Stimulated activated CD4-positive, alpha-beta T cell treated with anti-CD3 and anti-CD28 coated beads, TNF-alpha, amount 100 ng/mL, for 48 hours (primary cell): Measurements from ENCODE around the gene RBM19.
"Not testable (repeated sequence)": the region's sequence is repeated elsewhere in the genome, so short reads cannot be mapped to it uniquely, and the experiment has no call there.

Experiments used
- DNase-seq, 3 donors: peaks; one replicate each; pipeline ENCODE4 v3.0.0-alpha.2; 2020; ENCODE audit warnings: low read depth in 3 of 3

RBM19 gene

DNA sequence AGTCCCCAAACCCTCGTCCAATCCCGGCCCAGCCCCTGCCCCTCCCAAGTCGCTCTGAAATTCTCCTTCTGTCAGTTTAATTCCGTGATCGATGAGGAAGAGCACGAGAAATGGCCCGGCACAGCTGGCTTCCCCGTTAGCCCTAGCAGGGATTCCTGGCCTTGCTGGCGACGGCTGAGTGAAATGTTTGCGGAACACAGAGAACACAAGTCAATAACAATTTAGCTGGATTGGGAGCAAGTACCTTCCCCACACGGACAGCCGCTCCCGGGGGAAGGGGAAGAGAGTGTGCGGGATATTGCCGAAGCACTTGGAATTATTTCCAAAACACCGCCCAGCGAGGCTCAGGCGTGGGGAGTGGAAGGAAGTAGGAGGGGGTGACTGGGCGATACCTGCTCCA, 134.6 kb downstream of the RBM19 start:
- no peak for DNase-seq

DNA sequence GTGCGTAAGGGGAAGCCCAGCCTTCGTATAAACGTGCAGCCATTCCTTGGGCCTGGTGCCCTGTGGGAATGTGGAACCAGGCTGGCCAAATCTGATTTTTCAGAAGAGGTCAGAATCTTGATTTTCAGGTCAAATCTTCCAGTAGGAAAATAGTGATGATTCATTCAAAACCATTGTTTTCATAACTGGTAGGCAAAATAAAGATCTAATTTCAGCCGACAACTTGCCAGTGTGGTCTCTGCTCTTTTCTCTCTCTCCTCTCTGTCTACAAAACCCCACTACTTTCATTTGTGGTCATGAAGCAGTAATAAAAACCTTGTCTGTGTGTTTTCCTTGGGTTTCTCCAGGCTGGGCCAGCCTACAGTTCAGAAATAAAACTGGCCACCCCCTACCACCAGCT, 135.1 kb downstream of the RBM19 start:
- DNase-seq, result no peak

DNA sequence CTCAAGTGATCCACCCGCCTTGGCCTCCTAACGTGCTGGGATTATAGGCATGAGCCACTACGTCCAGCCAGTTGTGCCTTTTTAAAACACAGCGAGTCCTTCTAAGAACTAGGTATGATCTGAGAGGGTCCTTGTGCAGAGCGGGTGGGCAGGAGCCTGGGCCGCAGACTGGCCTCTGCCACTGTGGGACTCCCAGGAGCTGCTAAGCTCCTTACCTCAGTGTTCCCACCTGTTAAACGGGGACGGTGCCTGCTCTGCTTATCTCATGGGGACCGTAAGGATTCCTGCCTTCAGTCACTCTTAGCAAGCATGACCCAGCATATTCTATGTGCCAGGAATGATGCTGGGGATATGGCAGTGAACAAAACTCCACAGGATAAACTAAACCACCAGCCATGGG, 136.9 kb downstream of the RBM19 start:
- no peak for DNase-seq

DNA sequence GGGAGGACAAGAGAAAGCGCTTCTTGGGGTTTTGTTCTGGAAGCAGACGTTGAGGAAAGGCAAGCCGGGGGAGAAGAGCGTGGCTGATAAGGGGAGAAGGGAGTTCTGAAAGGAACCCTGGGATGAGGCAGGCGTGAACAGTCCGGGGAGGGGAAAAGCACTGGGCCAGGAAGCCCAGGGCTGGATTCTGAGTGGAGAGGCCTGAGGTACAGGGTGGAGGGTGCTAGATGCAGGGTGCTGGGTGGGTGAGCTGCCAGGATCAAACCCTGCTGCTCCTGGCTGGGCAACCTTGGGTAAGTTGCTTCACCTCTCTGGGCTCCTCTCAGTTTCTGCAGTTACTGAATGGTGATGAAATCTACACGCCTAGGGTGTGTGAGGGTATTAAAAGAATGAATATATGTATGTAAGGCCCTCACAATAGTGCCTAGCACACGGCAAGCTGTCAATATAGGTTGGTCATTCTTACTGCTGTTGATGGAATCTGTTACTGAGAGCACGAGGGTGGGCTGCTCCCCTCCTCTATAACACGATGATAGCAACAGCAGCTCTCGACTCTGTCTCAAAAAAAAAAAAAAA, 138.5 kb downstream of the RBM19 start:
- DNase-seq, result no peak

DNA sequence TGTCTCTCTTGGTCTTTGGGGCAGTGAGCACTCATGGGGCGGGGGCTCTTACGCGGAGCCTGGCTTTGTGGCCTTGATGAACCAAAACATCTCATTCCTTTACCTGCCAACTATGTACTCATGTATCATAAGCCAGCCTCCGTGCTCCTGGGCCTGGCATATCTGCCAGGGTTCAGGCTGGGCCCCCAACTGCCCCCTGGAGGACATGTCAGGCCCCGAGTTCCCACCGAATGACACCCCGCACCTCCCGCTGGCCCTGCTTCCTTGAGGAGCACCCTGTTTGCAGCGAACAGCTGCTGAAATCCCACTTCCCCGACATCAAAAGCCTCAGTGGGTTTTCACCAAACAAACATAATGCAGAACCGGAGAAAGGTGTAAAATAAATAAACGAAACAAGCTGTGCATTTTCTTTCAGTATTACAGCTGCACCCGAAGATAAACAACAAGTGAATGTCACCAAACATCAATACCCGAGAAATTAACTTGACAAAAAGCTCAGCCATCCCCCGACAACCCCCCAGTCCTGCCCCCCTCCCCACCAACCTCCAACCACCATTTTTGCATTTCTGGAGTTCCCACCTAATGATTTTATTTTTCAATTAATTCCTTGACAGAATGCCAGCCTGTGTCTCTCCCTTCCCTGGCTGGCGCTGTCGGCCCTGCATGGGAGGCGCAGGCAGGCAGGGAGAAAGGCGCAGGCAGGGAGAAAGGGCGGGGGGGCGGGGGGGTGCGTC, 139.2 kb downstream of the RBM19 start:
- DNase-seq, result no peak

DNA sequence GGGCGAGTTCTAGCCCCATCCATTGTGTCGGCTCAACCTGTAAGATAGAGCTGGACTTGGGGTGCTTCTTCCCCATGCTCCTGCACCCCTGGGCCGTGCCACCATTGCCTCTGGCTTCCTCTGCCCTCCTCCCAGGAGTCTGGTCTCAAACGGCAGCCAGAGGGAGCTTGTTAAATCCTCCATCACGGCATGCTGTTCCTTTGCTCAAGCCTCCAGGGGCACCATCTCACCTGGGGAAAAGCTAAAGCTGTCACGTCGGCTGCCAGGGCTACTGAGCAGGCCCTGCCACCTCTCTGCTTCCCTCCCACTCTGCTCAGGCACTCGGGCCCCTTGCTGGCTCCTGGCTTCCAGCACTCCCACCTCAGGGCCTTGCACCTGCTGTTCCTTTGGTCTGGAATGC, 140.4 kb downstream of the RBM19 start:
- no peak for DNase-seq

DNA sequence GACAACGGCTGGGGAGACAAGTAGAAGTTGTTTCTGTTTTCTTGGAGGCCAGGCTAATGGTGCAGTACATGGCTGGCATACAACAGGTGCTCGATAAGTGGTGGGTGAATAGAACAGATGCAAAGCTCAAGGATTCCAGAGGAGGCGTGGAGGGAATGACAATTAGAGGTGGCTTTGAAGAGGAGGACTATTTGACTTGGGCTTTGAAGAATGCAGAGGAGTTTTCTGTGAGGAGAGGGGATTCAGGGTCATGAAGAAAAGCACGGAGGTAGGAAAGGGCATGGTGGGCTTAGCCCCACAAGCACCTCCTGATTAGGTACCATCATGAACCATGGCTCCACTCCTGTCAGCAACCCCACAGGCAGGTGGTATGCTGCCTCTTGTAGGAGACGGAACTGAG, 142.3 kb downstream of the RBM19 start:
- DNase-seq, result no peak

DNA sequence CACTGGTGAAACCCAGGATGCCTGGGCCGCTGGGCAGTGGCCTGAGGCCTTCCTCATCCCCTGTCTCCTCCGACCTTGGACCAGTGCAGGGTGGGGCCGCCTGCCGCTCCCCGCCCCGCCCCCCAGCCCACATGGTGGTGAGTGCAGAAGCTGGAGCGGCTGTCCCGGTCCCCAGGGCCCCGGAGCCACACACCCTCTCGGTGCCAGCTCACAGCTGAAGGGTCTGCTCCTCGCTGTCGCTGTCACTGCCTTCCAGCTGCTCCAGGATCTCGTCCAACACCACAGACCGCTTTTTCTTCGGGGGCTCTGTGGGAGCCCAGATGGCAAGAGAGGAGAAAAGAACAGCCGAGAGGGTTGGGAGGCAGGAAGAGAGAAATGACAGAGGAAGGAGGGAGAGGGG, 143.1 kb downstream of the RBM19 start:
- DNase-seq, result no peak

DNA sequence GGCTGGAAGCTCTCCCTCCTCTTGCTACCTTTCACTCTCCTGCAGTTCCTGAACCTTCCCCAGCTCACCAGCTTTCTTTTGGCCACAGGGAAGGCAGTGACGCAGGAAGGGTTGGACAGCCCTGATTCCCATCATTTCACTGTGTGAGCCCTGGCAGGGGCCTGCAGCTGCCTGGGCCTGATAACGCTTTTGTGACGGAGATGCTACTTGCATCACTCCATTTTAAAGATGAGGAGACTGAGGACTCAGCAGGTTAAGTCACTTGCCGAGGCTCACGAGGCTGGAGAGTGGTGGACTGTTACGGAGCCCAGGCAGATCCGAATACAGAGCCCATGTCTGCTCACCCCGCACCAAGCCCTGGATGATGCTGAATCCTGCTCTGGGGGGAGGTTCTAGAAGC, 145.3 kb downstream of the RBM19 start:
- DNase-seq, result no peak

DNA sequence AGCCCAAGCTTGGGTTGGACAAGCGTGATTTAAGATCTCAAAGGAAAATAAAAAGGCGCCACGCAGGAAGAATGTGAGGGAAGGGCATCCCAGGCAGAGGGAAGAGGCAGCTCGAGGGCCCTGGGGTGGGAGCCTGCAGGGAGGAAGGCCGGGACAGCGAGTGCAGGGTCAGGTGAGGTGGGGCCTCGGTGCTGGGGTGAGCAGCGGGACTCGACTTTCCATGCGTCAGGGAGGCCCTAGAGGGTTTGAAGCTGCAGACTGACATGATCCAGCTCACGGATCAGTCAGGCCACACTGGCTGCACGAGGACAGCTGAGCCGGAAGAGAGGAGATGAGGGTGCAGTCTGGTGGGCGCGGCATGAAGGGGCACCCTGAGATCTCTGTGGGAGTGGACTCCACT, 145.8 kb downstream of the RBM19 start:
- no peak for DNase-seq

DNA sequence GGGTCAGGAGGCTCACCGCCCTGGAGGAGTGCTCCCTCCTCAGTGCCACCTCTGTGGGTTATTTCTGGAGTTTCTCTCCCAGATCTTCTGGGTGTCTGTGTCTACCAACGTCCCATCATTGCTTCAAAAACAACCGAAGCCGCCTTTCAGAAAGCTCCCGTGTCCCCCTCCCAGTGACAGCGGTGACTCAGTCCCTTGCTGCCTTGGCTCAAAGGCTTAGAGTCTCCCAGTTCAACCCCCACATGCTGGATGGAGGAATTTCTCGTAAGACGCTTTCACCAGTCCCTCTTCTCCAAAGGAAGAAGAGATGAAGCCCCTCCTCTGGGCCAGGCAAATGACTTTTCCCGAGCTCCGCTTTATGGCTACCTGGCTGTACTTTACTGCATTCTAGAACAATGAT, 146.6 kb downstream of the RBM19 start:
- DNase-seq, result no peak

DNA sequence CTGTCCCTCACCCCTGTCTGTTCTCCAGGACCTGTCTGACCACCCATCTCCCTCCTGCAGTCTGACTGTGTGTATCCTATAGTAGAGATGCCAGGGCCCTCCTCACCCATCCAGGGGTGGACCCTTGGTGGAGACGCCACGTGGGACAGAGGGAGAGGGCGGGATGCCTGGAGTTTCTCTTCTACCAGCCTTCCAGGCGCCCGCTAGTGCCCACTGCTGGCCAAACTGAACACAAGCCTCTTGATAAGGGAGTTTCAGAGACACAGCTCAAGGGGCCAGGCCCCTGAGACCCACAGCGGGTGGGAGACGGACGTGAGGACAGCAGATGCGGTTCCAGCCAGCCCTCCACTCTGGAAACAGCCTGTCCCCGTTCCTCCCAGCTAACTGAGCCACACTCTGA, 147.3 kb downstream of the RBM19 start:
- no peak for DNase-seq

DNA sequence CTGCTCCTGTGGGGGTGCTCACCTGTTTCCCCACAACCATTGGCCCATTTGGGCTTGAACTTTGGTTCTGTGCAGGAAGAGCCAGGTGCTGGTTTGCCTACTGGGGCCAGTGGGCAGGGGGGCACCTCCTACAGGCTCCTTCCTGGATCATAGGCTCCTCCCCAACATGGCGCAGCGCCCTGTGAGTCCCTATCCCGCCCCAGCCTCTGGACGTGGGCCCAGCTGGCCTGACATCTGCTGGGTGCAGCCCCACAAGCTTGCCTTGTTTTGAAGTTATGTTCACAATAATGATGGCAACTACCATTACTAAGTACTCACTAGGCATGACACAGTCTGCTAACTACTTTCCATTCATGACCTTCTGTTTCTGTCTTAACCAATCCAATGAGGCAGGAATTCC, 147.8 kb downstream of the RBM19 start:
- DNase-seq, result no peak

DNA sequence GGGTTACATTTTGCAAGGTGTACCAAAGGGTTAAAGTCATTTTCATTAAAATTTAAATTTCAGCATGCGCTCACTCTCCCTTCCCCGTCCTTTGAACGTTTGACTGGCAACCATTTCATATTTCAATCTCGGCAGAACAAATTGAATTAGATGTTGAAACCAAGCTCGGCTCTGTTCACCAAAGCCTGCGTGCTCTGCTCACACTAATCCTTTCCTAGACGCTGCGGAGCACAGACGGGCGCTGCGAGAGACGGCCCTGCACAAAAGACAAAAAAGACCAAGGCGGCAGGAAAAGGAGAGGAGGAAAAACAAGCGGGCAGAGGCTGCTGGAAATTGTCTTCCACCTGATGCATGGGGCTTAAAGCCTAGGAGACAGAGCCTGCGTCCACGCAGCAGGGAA, 149.3 kb downstream of the RBM19 start:
- no peak for DNase-seq

DNA sequence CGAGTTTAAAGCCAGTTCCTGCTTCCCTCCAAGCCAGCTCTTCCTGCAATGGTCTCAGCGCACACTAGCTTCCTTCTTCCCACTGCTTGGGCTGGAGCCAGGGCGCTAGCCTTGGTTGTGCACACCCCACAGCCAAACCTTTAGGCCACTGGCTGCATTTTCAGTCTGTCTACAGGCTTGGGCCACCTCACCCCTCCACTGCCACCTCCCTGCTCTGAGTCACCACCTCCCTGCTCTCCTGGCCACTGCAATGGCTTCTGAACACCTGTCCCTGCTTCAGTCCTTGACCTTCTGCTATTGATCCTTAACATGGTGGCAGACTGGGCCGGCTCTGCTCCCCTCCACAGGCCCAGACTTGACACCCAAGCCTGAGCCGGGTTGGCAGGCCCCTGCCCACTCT, 151.1 kb downstream of the RBM19 start:
- DNase-seq, result no peak

DNA sequence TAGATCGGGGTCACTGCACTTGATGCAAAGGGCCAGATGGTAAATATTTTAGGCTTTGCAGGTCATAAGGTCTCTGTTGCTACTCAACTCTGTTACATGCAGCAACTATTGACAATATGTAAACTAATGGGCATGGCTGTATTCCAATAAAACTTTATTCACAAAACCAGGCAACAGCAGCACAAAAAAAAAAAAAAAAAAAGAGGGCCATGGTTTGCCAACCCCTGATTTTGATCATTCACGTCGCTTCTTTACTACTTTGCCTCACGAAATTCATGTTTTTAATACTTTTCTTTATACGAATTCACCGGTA, 152.9 kb downstream of the RBM19 start:
- DNase-seq, result no peak

DNA sequence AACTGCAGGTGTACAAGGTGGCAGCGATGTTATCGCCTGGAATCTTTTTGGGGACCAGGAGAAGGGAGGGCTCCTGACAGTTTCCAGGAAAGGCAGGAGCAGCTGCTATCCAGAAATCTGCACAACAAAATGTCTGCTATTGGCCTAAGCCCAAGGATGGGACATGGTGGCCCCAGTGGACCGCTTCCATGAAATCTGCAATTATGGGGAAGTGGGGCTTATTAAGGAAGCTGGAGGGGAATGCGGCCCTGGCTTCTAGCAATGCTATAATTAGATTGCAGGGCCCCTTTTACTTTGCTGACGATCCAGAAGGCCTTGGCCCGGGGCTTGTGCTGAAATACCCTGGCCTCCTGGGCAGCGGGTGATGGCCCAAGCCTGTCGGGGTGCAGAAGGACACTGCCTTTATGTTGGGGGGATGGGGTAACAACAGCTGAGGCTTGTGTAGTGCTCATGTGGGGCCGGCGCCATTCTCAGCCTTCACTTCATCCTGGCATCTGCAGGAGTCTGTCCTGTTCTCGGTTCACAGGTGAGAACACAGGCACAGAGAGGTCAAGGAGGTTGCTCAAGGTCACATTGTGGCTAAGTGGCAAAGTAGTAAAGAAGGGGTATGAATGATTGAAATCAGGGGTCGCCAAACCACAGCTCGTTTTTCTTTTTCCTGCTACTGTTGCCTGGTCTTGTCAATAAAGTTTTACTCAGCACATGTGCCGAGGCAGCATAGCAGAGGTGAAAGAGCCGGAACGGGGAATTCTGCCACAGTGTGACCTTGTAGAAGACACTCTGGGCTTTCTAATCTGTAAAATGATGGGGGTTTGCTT, 153.5 kb downstream of the RBM19 start:
- no peak for DNase-seq

DNA sequence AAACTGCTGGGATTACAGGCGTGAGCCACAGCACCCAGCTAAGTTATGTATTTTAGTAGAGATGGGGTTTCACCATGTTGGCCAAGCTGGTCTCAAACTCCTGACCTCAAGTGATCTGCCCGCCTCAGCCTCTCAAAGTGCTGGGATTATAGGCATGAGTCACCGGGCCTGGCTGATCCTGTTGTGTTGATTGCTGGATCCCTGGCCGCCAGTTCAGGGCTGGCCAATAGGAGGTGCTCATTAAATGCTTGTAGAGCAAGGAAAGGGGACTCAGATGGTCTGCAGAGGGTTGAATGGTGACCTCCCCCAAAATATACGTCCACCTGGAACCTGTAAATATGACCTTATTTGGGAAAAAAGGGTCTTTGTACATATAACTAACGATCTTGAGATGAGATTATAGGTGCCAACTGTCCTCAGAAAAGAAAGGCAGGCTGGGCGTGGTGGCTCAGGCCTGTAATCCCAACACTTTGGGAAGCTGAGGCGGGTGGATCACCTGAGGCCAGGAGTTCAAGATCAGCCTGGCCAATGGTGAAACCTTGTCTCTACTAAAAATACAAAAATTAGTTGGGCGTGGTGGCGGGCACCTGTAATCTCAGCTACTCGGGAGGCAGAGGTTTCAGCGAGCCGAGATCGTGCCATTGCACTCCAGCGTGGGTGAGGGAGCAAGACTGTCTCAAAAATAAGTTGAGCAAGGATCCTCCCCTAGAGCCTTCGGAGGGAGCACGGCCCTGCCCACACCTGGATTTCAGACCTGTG, 156.5 kb downstream of the RBM19 start:
- not testable (repeated sequence) for DNase-seq

DNA sequence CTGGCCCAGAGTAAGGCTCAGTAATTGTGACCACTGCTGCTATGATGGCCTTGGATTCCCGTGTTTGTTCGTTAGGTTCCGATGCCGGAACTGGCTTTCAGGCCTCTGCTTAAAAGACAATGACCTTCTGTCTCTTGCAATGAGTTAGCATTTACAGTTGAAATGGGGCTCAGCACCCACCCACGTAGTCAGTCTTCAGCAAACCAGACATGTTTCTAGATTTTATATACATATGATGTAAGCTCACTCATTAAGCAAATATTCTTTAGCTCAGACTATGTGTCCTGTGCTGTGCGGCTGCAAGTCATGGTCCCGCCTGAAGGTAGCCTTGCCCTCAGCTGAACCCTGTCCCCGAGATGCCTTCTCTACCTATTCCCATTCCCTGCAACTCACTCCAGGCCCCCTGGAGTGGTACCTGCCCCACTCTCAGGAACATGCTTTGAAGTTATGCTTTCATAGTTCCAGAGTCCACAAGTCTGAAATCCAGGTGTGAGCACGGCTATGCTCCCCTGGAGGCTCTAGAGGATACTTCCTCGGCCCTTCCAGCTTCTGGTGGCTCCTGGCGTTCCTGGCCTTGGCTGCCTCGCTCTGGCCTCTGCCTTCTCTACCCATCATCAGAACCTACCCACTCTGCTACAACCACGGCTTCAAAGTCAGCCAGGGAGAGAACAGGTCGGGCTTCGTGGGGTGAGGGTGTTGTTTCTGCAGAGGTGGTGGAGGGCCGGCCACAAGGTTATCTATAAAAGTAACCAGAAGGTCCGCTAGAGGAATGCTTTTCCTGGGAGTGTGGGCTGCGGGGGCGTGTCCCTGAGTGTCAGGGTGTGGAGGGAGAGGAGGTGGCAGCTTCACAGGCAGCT, 157.8 kb downstream of the RBM19 start:
- no peak for DNase-seq

DNA sequence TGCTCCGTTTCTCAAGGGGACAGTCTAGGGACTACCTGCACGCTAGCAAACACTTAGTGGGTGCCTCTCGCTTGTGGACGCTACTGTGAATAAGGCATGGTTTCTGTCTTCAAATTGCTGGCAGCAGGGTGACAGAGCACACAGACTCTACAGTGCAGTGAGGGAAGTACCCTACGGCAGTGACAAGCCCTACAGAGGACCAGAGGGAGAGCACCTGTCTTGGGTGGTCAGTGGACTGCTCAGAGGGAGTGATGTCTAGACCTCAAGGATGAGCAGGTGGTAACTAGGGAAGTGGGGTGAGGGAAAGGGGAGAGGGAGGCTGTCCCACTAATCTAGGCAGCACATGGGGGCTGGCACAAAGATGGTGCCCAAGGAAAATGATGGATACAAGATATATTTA, 160.5 kb downstream of the RBM19 start:
- DNase-seq, result no peak

DNA sequence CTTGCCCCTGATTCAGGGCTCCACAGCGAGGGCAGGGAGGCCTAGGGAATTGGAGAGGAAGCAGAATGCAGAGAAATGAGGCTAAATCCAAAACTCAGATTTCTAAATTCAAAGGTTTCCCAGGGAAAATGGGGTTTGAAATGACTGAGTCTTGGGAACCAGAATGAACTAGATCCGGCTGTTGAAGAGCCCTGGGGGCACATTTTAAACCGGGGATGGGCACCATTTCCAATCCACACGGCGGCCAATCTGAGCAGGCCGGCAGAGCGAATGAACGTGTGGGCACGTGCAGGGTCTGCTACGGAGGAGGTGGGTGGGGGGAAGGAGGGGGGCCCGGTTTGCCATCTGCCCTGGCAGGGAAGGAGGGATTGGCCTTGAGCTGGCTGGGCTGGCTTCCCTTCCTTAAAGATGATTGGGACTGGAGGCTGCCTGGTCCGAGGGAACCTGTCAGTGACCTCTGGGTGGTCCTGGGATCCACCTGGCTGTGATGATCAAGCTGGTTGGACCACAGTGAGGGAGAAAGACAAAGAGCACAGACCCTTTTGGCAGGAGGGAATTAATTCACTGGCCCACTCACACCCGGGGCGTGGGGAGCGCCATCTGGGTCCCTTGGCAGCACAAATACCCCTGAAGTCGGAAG, 161.0 kb downstream of the RBM19 start:
- DNase-seq, result no peak
